Measurements from ENCODE around the gene LGR6. TPM values are rescaled to one million over a fixed set of nuclear protein-coding genes. Genes with fewer than 3 reads are reported as not detected.

The LGR6 gene
- total RNA-seq, 1 experiment from 2014 or later = 0.26 TPM

DNA sequence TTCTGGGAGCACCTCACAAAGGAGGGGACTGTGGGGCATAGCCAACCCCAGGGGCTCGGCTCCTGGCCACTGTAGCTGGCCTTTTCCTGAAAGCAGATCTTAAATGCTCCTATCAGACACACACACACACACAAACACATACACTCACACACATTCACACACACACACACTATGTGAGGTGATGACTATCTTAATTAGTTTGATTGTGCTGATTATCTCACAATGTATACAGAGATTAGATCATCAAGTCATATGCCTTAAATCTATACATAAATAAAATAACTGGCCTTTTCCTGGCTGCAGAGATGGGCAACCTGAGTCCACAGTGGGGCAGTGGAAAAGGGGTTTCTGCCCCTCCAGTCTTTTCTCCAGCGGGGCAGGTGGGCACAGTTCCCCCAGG lies 27.1 kb downstream of the LGR6 start:
- Histone ChIP-seq H3K9me3 (ENCODE audit: low read length) (no peaks in the 10 kb centered on the region), H3K4me1 (ENCODE audit: insufficient read depth, low read length) (peaks cover 8% of the 10 kb centered on the region), H3K36me3 (ENCODE audit: low read depth, low read length) (no peaks in the 10 kb centered on the region), H3K27ac (ENCODE audit: low read length) (no peak overlapping the region), H3F3A (ENCODE audit: low read length, unreplicated experiment) (no peaks in the 10 kb centered on the region), H3K27me3 (ENCODE audit: low read length) (no peaks in the 10 kb centered on the region), H3K4me3 (ENCODE audit: low read length) (no peak overlapping the region), H3K79me2 (ENCODE audit: low read length) (no peaks in the 10 kb centered on the region), H4K20me1 (ENCODE audit: low read length) (no peaks in the 10 kb centered on the region), H2AFZ (ENCODE audit: low read length) (no peak overlapping the region), H3K9me2 (replicated peaks; ENCODE audit: low read length) (no peaks in the 10 kb centered on the region), H3K9ac (ENCODE audit: low read length) (no peak overlapping the region), H3K4me2 (ENCODE audit: low read length) (no peak overlapping the region)
- DNase-seq (no peak), ATAC-seq (no peak)
- ChIA-PET POLR2A (ENCODE audit: unreplicated experiment) (no interaction called here), CTCF (no interaction called here)
- TF ChIP-seq, protein P1, sequence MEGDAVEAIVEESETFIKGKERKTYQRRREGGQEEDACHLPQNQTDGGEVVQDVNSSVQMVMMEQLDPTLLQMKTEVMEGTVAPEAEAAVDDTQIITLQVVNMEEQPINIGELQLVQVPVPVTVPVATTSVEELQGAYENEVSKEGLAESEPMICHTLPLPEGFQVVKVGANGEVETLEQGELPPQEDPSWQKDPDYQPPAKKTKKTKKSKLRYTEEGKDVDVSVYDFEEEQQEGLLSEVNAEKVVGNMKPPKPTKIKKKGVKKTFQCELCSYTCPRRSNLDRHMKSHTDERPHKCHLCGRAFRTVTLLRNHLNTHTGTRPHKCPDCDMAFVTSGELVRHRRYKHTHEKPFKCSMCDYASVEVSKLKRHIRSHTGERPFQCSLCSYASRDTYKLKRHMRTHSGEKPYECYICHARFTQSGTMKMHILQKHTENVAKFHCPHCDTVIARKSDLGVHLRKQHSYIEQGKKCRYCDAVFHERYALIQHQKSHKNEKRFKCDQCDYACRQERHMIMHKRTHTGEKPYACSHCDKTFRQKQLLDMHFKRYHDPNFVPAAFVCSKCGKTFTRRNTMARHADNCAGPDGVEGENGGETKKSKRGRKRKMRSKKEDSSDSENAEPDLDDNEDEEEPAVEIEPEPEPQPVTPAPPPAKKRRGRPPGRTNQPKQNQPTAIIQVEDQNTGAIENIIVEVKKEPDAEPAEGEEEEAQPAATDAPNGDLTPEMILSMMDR (conservative IDR thresholded peaks at IDR 0.05; ENCODE audit: low read depth, low read length) = no peak
- TF ChIP-seq EZH2 (IDR thresholded peaks at IDR 0.05; ENCODE audit: low read length, unreplicated experiment) (no peak), EZH2phosphoT487 (IDR thresholded peaks at IDR 0.05; ENCODE audit: borderline replicate concordance, low read length) (no peak)
- no TSS peak for BruUV-seq (replicated peaks)
- intact Hi-C loops (cut with micrococcal nuclease) = no loop called here

DNA sequence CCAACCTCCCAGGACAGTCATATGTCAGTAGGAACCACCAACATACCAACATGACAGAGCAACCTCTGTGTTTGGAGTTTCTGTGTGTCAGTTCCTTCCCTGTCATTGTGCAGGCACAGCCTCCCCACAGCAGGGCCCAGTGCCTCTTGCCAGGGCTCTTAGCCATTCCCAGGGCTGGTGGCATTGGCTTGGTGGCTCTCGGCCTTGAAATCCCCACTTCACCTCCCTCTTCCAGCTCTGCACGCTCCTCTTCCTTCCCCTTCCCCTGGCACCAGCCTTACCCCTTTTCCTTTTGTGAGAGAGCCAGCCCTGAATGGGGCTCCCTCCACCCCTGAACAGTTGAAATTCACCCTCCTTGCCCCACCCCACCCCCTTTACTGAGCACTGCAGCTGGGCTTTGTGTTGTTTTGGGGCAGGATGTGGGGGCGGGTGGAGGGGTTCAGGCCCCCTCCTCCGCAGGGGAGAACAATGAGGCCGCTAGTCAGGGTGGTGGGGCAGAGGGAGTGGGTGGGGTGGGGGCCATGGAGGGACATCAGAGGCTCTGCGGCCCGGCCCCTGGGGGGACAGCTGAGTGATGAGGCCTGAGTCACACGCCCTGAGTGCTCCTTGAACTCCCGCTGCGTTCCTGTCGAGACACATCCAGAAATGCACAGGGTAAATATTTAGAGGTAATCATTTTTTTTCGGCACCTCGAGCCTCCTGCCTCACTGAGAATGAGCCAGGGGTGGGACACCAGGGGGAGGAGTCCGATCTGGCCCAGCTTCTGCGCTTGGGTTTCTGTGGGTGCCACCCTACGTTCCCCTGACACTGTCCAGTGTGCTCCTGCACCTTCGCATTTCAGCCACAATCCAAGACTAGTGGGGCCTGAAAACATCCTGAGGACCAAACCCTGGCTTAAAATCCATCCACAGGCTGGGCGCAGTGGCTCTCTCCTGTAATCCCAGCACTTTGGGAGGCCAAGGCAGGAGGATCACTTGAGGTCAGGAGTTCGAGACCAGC lies 28.6 kb downstream of the LGR6 start:
- H3K9ac ChIP-seq (ENCODE audit: low read length) = no peak overlapping the region
- H3K4me3 ChIP-seq (ENCODE audit: low read length) = no peak overlapping the region
- intact Hi-C loops (cut with micrococcal nuclease) = no loop called here
- H3K4me1 ChIP-seq (ENCODE audit: insufficient read depth, low read length) = peaks cover 8% of the 10 kb centered on the region
- H3K27me3 ChIP-seq (ENCODE audit: low read length) = no peaks in the 10 kb centered on the region
- POLR2A ChIA-PET (ENCODE audit: unreplicated experiment) = no interaction called here
- no peak overlapping the region for H3K27ac ChIP-seq (ENCODE audit: low read length)
- DNase-seq (peak; percentile 45), ATAC-seq (0 out of 2 replicates have a peak, but pooled peaks have one; percentile 31)
- H3F3A ChIP-seq (ENCODE audit: low read length, unreplicated experiment) = no peaks in the 10 kb centered on the region
- no peak overlapping the region for H3K4me2 ChIP-seq (ENCODE audit: low read length)
- CTCF ChIA-PET = interaction anchor here (0.6 kb wide), 2 partner anchors 13 to 121 kb away, joined by 3 to 7 read pairs; no protein-coding TSS in a partner anchor
- H4K20me1 ChIP-seq (ENCODE audit: low read length) = no peaks in the 10 kb centered on the region
- H3K9me3 ChIP-seq (ENCODE audit: low read length) = no peaks in the 10 kb centered on the region
- H3K79me2 ChIP-seq (ENCODE audit: low read length) = no peaks in the 10 kb centered on the region
- H3K9me2 ChIP-seq (replicated peaks; ENCODE audit: low read length) = no peaks in the 10 kb centered on the region
- TF ChIP-seq, protein P1 (conservative IDR thresholded peaks at IDR 0.05; ENCODE audit: low read depth, low read length) = no peak
- TF ChIP-seq EZH2 (IDR thresholded peaks at IDR 0.05; ENCODE audit: low read length, unreplicated experiment) (no peak), EZH2phosphoT487 (IDR thresholded peaks at IDR 0.05; ENCODE audit: borderline replicate concordance, low read length) (no peak)
- no TSS peak for BruUV-seq (replicated peaks)
- no peak overlapping the region for H2AFZ ChIP-seq (ENCODE audit: low read length)
- H3K36me3 ChIP-seq (ENCODE audit: low read depth, low read length) = no peaks in the 10 kb centered on the region

Data from PC-3 (cell line).